HEK293T (cell line): ENCODE data around the gene ASCC1.

Experiments
- CTCF ChIA-PET: fragments of 350-600 bp; formaldehyde crosslinking; extraction: SDS; loops from one replicate; lab custom pipeline; 2021; ENCODE audit warnings: antibody characterized with exemption, inconsistent platforms; lab: Yijun Ruan, JAX
- POLR2A ChIA-PET: fragments of 350-600 bp; formaldehyde crosslinking; extraction: SDS; loops from one replicate; lab custom pipeline; 2020; ENCODE audit warnings: antibody characterized with exemption, inconsistent platforms; lab: Yijun Ruan, JAX
- DNase-seq: peaks from one replicate; pipeline ENCODE4 v3.0.0; 2012; ENCODE audit warnings: mixed read lengths; ENCODE audit errors: extremely low spot score
- ARNT ChIP-seq: fragments of 450-650 bp; IDR thresholded peaks from 2 replicates; pipeline ENCODE4 v1.6.1; 2017; ENCODE audit warnings: mild to moderate bottlenecking
- BHLHE40 ChIP-seq: fragments of 450-650 bp; IDR thresholded peaks from 2 replicates; pipeline ENCODE4 v1.6.1; 2016; ENCODE audit warnings: mild to moderate bottlenecking, moderate library complexity, borderline replicate concordance
- CTBP1 ChIP-seq: fragments of 450-650 bp; IDR thresholded peaks from 2 replicates; pipeline ENCODE4 v1.6.1; 2016; ENCODE audit warnings: borderline replicate concordance
- ELF4 ChIP-seq: fragments of 450-650 bp; IDR thresholded peaks from 2 replicates; pipeline ENCODE4 v1.6.1; 2017; ENCODE audit warnings: antibody characterized with exemption
- FOXA1 ChIP-seq: fragments of 450-650 bp; IDR thresholded peaks from 2 replicates; pipeline ENCODE4 v1.6.1; 2016; ENCODE audit warnings: mild to moderate bottlenecking
- FOXK2 ChIP-seq: fragments of 450-650 bp; IDR thresholded peaks from 2 replicates; pipeline ENCODE4 v1.6.1; 2016; ENCODE audit warnings: mild to moderate bottlenecking
- FOXM1 ChIP-seq: fragments of 450-650 bp; IDR thresholded peaks from 2 replicates; pipeline ENCODE4 v1.6.1; 2017; ENCODE audit warnings: mild to moderate bottlenecking, borderline replicate concordance
- HDGF ChIP-seq: fragments of 450-650 bp; IDR thresholded peaks from 2 replicates; pipeline ENCODE4 v1.6.1; 2017; ENCODE audit warnings: antibody characterized with exemption, borderline replicate concordance
- L3MBTL2 ChIP-seq: fragments of 450-650 bp; conservative IDR thresholded peaks from 2 replicates; pipeline ENCODE4 v1.6.1; 2016; ENCODE audit warnings: mild to moderate bottlenecking
- LEF1 ChIP-seq: fragments of 450-650 bp; IDR thresholded peaks from 2 replicates; pipeline ENCODE4 v1.6.1; 2017; ENCODE audit warnings: mild to moderate bottlenecking, borderline replicate concordance
- NFRKB ChIP-seq: fragments of 450-650 bp; IDR thresholded peaks from 2 replicates; pipeline ENCODE4 v1.6.1; 2016; ENCODE audit warnings: mild to moderate bottlenecking, moderate library complexity
- SP1 ChIP-seq: fragments of 450-650 bp; IDR thresholded peaks from 2 replicates; pipeline ENCODE4 v1.6.1; 2017
- SUZ12 ChIP-seq: fragments of 450-650 bp; IDR thresholded peaks from 2 replicates; pipeline ENCODE4 v1.6.1; 2016; ENCODE audit warnings: mild to moderate bottlenecking
- TARDBP ChIP-seq: fragments of 450-650 bp; IDR thresholded peaks from 2 replicates; pipeline ENCODE4 v1.6.1; 2016
- ZNF384 ChIP-seq: fragments of 450-650 bp; IDR thresholded peaks from 2 replicates; pipeline ENCODE4 v1.6.1; 2016
- TF ChIP-seq, protein P1 (sequence below): fragments of 450-650 bp; IDR thresholded peaks from 2 replicates; pipeline ENCODE4 v1.6.1; 2016

The ASCC1 gene

DNA sequence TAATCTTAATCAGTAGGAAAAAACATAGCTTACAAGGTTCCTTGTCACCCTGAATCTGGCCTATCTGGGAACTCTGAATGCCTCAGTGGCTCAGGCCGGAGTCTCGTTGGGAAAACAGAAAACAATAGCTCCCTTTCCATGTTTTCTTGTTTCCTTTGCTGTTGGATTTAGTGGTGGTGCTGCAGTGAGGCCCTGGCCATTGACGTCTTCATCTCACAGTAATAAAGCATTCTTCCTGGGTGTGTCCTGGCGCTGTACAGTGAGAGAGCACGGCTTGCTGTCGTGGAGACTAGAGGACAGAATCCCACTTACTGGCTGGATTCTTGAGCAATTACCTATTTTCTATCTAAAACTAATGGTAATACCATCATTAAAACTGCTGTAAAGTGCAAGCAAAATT lies 126.5 kb downstream of the ASCC1 start:
- POLR2A ChIA-PET, result interaction anchor here (0.8 to 1.2 kb wide), 3 partner anchors 10 to 184 kb away, joined by 3 read pairs; no protein-coding TSS in a partner anchor
- TF ChIP-seq, protein P1, sequence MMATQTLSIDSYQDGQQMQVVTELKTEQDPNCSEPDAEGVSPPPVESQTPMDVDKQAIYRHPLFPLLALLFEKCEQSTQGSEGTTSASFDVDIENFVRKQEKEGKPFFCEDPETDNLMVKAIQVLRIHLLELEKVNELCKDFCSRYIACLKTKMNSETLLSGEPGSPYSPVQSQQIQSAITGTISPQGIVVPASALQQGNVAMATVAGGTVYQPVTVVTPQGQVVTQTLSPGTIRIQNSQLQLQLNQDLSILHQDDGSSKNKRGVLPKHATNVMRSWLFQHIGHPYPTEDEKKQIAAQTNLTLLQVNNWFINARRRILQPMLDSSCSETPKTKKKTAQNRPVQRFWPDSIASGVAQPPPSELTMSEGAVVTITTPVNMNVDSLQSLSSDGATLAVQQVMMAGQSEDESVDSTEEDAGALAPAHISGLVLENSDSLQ, result peak; percentile 62
- no peak for TF ChIP-seq ZNF384
- CTCF ChIA-PET, result interaction anchor here (0.7 to 1.3 kb wide), 3 partner anchors 26 to 241 kb away, joined by 3 to 4 read pairs (median 3); no protein-coding TSS in a partner anchor
- DNase-seq, result no peak

DNA sequence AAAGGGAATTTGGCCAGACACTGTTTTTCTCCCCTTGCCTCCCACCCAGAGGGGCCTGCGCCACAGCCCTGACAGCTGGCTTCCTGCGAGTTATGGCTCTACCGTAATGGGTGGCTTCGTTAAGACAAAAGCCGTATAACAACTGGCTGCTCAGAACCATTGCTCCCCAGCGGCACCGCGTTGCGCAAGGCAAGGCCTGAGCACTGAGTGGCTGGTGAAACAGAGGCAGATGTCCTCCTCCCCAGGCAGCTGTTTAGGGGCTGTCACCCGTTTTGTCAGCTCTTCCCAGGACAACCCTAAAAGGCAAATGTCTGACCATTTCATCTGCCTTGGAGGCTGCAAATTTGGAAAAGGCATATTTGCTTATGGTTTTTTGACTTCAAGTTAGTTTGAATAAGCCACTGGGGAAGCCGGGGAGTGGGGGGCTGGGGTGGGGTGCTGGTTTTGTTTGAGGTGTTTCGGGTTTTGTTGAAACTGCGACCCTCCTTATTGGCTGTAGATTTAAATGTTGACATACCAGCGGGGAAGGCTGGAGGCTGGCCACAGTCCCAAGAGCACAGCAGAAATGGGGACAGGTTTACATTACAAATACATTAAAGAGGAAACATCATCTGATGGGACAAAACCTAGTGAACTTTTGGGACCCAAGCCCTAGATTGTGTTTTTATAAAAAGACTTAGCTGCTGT lies 127.0 kb downstream of the ASCC1 start:
- POLR2A ChIA-PET, result interaction anchor here (0.8 to 1.2 kb wide), 3 partner anchors 9 to 184 kb away, joined by 3 read pairs; no protein-coding TSS in a partner anchor
- DNase-seq, result no peak
- no peak for TF ChIP-seq SUZ12
- TF ChIP-seq, protein P1, result peak; percentile 47
- TF ChIP-seq BHLHE40, result no peak
- no peak for TF ChIP-seq ELF4
- TF ChIP-seq ZNF384, result no peak
- no peak for TF ChIP-seq ARNT
- no peak for TF ChIP-seq FOXA1
- no peak for TF ChIP-seq SP1
- CTCF ChIA-PET, result interaction anchor here (0.7 to 1.0 kb wide), 2 partner anchors 40 to 241 kb away, joined by 3 read pairs; no protein-coding TSS in a partner anchor

DNA sequence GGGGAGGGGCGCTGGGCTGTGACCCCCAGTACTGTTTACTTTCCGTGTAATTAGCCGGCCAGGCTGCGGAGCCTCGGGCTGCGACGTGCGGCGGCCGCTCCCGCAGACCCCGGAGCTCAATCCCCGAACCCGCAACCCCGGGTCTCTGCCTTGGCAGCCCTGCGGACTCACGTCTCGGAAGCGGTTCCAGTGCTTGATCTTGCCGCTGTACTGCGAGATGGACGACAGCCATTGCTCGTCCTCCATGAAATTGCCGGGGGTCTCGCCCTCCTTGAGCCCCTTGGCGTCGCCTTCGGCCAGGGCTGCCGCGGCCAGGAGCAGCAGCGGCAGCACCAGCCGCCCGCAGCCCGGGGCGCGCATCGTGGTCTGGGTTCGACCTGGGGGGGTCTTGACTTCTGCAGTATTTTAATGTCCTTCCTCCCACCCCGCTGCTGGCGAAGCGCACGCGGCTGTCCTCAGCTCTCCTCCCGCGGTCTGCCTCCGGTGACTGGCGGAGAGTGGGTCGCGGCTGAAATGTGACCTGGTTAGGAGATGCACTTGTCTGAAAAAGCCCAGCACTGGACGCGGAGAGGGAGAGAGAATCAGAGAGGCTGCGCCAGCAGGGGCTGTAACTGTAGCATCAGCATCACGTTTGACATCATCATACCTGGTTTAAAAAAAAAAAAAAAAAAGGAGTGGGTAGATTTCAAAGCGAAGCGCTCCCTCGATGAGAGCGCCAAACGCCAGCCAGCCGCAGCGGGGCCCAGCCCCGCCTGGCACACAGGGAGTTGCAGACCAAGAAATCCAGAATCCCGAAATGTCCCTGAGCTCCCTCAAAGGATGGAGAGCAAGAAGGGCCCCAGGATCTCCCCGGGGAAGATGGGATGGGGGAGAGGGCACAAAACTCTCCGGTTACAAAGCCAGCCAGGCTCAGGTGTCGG lies 127.8 kb downstream of the ASCC1 start, which contains the start of gene SPOCK2:
Gene SPOCK2 (minus strand): TSS at position 583 of the 920 bp plus-strand sequence. CDS start 223 bp downstream, at position 360.
- ChIA-PET CTCF (interaction anchor here (1.0 kb wide), 1 partner anchor 39 kb away, joined by 3 read pairs; no protein-coding TSS in a partner anchor), POLR2A (no interaction called here)
- DNase-seq, result no peak
- no peak for TF ChIP-seq ZNF384
- TF ChIP-seq CTBP1, result no peak
- TF ChIP-seq SP1, result no peak
- no peak for TF ChIP-seq HDGF
- TF ChIP-seq ELF4, result no peak
- no peak for TF ChIP-seq L3MBTL2
- TF ChIP-seq SUZ12, result no peak
- TF ChIP-seq LEF1, result no peak
- TF ChIP-seq, protein P1, result no peak
- TF ChIP-seq FOXK2, result no peak
- TF ChIP-seq TARDBP, result no peak

DNA sequence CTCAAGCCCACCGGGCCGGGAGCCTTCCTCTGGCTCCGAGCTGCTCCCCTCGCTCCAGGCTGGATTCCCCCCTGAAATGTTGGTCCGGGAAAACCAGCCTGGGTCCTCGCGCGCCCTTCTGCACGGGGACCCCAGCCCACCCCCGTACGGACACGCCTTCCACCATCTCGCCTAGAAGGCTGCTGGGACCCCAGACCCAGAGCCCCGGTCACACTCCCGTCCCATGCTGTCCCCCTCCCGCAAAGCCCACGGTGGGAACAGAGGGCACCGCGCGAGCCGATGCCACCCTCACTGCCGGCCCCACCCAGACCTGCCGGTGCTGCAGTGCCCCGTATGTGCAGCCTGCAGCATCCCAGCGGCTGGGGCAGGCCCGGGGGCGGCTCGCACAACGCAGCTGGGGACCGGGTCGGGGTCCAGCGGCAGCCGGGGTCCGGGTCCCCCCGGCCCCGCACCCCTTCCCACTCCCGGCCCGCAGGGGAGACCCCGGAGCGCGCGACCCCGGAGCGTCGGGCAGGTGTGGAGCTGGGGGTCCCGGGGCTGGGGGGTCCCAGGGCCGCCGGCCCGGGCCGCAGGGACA lies 128.6 kb downstream of the ASCC1 start:
- no peak for DNase-seq
- ChIA-PET POLR2A (no interaction called here), CTCF (no interaction called here)
- TF ChIP-seq, protein P1, result no peak
- TF ChIP-seq TARDBP, result no peak
- TF ChIP-seq NFRKB, result no peak
- TF ChIP-seq ZNF384, result no peak
- TF ChIP-seq BHLHE40, result no peak
- TF ChIP-seq ELF4, result no peak
- TF ChIP-seq FOXA1, result no peak
- TF ChIP-seq LEF1, result no peak
- no peak for TF ChIP-seq L3MBTL2

GRCh38 chr10:72086466-72087391 lies 129.3 kb downstream of the ASCC1 start:
- POLR2A ChIA-PET, result no interaction called here
- TF ChIP-seq ELF4, result no peak
- TF ChIP-seq FOXA1, result no peak
- TF ChIP-seq FOXM1, result no peak
- no peak for TF ChIP-seq BHLHE40
- no peak for TF ChIP-seq ARNT
- TF ChIP-seq TARDBP, result no peak
- TF ChIP-seq LEF1, result no peak
- no peak for TF ChIP-seq HDGF
- TF ChIP-seq FOXK2, result no peak
- TF ChIP-seq SP1, result no peak
- TF ChIP-seq NFRKB, result no peak
- TF ChIP-seq CTBP1, result no peak
- TF ChIP-seq ZNF384, result no peak
- no peak for TF ChIP-seq SUZ12
- TF ChIP-seq, protein P1, result no peak
- no peak for DNase-seq
- CTCF ChIA-PET, result no interaction called here
